ENCODE data around the gene DEPDC5. TPM values are rescaled to one million over a fixed set of nuclear protein-coding genes. Genes with fewer than 3 reads are reported as not detected.

DEPDC5 gene
- total and polyA plus RNA-seq, 10 of the 15 experiments (the other 5 are each of a cell fraction or from before 2014, with no cell fraction given): 3.0 to 38.9 (median 22.8) TPM

DNA sequence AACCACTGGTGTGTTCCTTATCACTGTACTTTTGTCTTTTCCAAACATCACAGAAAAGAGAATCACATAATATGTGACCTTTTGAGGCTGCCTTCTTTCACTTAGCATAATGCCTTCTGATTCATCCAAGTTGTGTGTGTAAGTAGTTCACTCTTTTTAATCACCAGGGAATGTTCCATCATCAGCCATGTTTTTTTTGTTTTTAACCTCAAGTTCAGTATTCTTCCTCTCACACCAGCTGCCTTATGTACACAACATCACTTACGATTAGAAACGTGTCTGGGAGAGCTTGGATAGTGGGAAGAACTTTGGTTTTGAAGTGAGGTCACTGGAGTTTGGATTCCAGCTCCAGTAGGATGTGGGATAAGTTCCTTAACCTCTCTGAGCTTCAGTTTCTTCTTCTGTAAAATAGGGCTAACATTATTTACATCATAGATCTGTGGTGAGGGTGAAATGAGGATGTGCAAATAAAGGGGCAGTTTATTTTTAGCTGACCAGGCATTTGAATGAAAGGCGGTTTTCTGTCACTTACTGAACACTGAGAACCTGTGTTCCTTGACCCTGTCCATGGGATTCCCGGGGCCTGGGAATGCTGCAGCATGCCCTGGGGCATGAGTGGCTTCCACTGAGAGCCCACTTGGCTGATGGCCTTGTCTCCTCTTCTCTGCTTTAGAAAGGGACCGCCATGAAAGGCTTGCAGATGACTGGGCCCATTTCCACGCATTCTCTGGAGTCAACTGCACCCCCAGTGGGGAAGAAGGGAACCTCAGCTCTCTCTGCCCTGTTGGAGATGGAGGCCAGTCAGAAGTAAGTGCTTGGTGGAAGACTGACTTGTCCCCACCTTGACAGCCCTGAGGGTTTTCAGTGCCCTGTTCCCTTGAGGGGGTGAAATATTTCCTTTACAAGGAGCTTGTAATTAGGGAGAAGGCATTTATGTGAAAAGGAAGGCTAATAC, 92.6 kb downstream of the DEPDC5 start (continued):
- TF ChIP-seq, protein P1, sequence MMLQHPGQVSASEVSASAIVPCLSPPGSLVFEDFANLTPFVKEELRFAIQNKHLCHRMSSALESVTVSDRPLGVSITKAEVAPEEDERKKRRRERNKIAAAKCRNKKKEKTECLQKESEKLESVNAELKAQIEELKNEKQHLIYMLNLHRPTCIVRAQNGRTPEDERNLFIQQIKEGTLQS (IDR thresholded peaks at IDR 0.05; ENCODE audit: borderline replicate concordance, extremely low read depth, low read depth, low read length): no peak
- TF ChIP-seq MEF2B (IDR thresholded peaks at IDR 0.05; ENCODE audit: partially characterized antibody, poor library complexity, severe bottlenecking): peak; percentile 28
- peak; percentile 46 for TF ChIP-seq RAD21 (IDR thresholded peaks at IDR 0.05; ENCODE audit: insufficient read depth, low read depth, low read length)
- TF ChIP-seq PAX8 (IDR thresholded peaks at IDR 0.05): no peak
- peak; percentile 31; the same call in 1 of the 2 replicates for TF ChIP-seq MEF2A (IDR thresholded peaks at IDR 0.05; ENCODE audit: insufficient read depth, low read depth, low read length)
- no peak for TF ChIP-seq LARP7 (IDR thresholded peaks at IDR 0.05)
- TF ChIP-seq MYB (IDR thresholded peaks at IDR 0.05; ENCODE audit: borderline replicate concordance, low read depth, low read length): no peak
- TF ChIP-seq ZBED1 (IDR thresholded peaks at IDR 0.05; ENCODE audit: borderline replicate concordance): no peak
- TF ChIP-seq, protein P2, sequence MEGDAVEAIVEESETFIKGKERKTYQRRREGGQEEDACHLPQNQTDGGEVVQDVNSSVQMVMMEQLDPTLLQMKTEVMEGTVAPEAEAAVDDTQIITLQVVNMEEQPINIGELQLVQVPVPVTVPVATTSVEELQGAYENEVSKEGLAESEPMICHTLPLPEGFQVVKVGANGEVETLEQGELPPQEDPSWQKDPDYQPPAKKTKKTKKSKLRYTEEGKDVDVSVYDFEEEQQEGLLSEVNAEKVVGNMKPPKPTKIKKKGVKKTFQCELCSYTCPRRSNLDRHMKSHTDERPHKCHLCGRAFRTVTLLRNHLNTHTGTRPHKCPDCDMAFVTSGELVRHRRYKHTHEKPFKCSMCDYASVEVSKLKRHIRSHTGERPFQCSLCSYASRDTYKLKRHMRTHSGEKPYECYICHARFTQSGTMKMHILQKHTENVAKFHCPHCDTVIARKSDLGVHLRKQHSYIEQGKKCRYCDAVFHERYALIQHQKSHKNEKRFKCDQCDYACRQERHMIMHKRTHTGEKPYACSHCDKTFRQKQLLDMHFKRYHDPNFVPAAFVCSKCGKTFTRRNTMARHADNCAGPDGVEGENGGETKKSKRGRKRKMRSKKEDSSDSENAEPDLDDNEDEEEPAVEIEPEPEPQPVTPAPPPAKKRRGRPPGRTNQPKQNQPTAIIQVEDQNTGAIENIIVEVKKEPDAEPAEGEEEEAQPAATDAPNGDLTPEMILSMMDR (IDR thresholded peaks at IDR 0.05 in 2 of 3, conservative IDR thresholded peaks at IDR 0.05 in 1 of 3; ENCODE audit: control insufficient read depth in 2 of 3, extremely low read depth in 1 of 3, insufficient read depth in 1 of 3, low read depth in 3 of 3, low read length in 3 of 3): peak; percentile 36 to 60 (median 58)
- no peak for TF ChIP-seq TARDBP (IDR thresholded peaks at IDR 0.05; ENCODE audit: borderline replicate concordance)
- TF ChIP-seq IKZF2 (IDR thresholded peaks at IDR 0.05): peak; percentile 37 to 39; a peak in 2 of 4 replicates
- TF ChIP-seq, protein P3, sequence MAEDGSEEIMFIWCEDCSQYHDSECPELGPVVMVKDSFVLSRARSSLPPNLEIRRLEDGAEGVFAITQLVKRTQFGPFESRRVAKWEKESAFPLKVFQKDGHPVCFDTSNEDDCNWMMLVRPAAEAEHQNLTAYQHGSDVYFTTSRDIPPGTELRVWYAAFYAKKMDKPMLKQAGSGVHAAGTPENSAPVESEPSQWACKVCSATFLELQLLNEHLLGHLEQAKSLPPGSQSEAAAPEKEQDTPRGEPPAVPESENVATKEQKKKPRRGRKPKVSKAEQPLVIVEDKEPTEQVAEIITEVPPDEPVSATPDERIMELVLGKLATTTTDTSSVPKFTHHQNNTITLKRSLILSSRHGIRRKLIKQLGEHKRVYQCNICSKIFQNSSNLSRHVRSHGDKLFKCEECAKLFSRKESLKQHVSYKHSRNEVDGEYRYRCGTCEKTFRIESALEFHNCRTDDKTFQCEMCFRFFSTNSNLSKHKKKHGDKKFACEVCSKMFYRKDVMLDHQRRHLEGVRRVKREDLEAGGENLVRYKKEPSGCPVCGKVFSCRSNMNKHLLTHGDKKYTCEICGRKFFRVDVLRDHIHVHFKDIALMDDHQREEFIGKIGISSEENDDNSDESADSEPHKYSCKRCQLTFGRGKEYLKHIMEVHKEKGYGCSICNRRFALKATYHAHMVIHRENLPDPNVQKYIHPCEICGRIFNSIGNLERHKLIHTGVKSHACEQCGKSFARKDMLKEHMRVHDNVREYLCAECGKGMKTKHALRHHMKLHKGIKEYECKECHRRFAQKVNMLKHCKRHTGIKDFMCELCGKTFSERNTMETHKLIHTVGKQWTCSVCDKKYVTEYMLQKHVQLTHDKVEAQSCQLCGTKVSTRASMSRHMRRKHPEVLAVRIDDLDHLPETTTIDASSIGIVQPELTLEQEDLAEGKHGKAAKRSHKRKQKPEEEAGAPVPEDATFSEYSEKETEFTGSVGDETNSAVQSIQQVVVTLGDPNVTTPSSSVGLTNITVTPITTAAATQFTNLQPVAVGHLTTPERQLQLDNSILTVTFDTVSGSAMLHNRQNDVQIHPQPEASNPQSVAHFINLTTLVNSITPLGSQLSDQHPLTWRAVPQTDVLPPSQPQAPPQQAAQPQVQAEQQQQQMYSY (CRISPR knock-in tag; IDR thresholded peaks at IDR 0.05): no peak
- TF ChIP-seq, protein P4, sequence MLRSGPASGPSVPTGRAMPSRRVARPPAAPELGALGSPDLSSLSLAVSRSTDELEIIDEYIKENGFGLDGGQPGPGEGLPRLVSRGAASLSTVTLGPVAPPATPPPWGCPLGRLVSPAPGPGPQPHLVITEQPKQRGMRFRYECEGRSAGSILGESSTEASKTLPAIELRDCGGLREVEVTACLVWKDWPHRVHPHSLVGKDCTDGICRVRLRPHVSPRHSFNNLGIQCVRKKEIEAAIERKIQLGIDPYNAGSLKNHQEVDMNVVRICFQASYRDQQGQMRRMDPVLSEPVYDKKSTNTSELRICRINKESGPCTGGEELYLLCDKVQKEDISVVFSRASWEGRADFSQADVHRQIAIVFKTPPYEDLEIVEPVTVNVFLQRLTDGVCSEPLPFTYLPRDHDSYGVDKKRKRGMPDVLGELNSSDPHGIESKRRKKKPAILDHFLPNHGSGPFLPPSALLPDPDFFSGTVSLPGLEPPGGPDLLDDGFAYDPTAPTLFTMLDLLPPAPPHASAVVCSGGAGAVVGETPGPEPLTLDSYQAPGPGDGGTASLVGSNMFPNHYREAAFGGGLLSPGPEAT (IDR thresholded peaks at IDR 0.05; ENCODE audit: low read depth): peak; percentile 47; the same call in 1 of the 2 replicates
- 0 out of 2 replicates have a peak, but pooled peaks have one; percentile 32 for TF ChIP-seq EED (IDR thresholded peaks at IDR 0.05; ENCODE audit: low read depth)
- TF ChIP-seq NFIC (IDR thresholded peaks at IDR 0.05; ENCODE audit: low read depth, low read length): 0 out of 2 replicates have a peak, but pooled peaks have one; percentile 49
- no peak for TF ChIP-seq SREBF2 (IDR thresholded peaks at IDR 0.05; ENCODE audit: low read length)
- TF ChIP-seq SPI1 (IDR thresholded peaks at IDR 0.05; ENCODE audit: borderline replicate concordance, insufficient read depth, low read depth, low read length): peak; percentile 72; the same call in 1 of the 2 replicates
- TF ChIP-seq CBFB (IDR thresholded peaks at IDR 0.05; ENCODE audit: low read depth): no peak
- TF ChIP-seq GATAD2B (conservative IDR thresholded peaks at IDR 0.05; ENCODE audit: low read depth): no peak
- TF ChIP-seq RUNX3 (IDR thresholded peaks at IDR 0.05; ENCODE audit: low read length): peak; percentile 61
- TF ChIP-seq ATF7 (IDR thresholded peaks at IDR 0.05; ENCODE audit: low read depth): 0 out of 2 replicates have a peak, but pooled peaks have one; percentile 37
